Heart left ventricle (tissue), 13 donors: ENCODE results near the gene ACCS.

Experiments
- CTCF ChIP-seq, 12 donors: fragments of 200-600 bp; sonication (generic) in 4 of 12; IDR thresholded peaks; one replicate each; pipeline versions ENCODE4 v1.5.0 to v1.8.0; 2018 to 2022; ENCODE audit warnings: antibody characterized with exemption in 12 of 12, mild to moderate bottlenecking in 5 of 12
- POLR2A ChIP-seq, 2 donors: fragments of 450-650 bp; IDR thresholded peaks; one replicate each; pipeline ENCODE4 v1.6.1; 2017; ENCODE audit warnings: antibody characterized with exemption in 2 of 2, mild to moderate bottlenecking in 2 of 2, moderate library complexity in 2 of 2
- donor health status: ischemic (EF 13 %, LVEDD 7.1; RV severe dilation, severe dysfunction).
- donor health status: DM: no; HTN: yes; CAD: no.
- donor health status: DM: no; HTN: no; CAD: no.
- donor health status: ischemic (EF 25% LVEDD 6.9; RV normal size, moderate dysfunction).
- donor health status: ischemic (EF 25% LVEDD 5.7; RV mildly dilated, moderate dysfunction).
- donor health status: ischemic (EF 35%, LVEDD 5.7; RV mildly dilated, moderate dysfunction).
- donor health status: nonischemic (EF 11% LVEDD 7.7; RV severe dilation, severe dysfunction).
- donor health status: DM: yes; HTN: yes; CAD: no.
- donor health status: PGD.
- donor health status: ischemic (EF 29% LVEDD 5.4; RV normal size, mild dysfunction).
- donor health status: nonischemic (EF 23%, LVEDD 6.1; RV moderate dilation, normal function).

- TF ChIP-seq POLR2A (IDR thresholded peaks at IDR 0.05) (no peak), CTCF (IDR thresholded peaks at IDR 0.05) (no peak)
Observed at GRCh38 chr11:44128729-44129128, 62.7 kb downstream of the ACCS start.
